HG03520 (cell line): ENCODE results near the gene CHAF1A.

ENCODE experiments used
- ATAC-seq: cut with Tn5 transposase; IDR thresholded peaks from one replicate; pipeline ENCODE4 v1.9.1; 2021; ENCODE audit warnings: mild to moderate bottlenecking, moderate library complexity; ENCODE audit not compliant: unreplicated experiment

CHAF1A gene

DNA sequence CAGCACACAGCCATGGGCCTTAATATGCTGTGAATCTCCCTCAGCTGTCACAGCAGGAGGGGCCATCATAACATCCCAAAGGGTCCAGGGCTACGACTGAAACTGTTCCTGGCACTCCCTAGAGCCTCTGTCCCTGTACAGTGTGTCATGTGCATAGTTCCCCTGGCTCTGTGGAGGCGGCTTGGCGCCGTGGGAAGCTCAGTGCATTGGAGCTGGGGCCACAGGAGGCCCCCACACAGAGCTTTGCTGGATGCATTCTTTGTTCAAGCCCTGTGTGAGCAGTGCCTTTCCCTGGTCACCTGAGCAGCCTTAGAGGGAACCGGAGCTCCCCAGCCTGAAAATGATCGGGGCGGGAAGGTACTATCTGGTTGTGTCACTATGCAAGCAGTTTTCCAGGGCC is 33.8 kb downstream of the CHAF1A start:
- no peak for ATAC-seq

DNA sequence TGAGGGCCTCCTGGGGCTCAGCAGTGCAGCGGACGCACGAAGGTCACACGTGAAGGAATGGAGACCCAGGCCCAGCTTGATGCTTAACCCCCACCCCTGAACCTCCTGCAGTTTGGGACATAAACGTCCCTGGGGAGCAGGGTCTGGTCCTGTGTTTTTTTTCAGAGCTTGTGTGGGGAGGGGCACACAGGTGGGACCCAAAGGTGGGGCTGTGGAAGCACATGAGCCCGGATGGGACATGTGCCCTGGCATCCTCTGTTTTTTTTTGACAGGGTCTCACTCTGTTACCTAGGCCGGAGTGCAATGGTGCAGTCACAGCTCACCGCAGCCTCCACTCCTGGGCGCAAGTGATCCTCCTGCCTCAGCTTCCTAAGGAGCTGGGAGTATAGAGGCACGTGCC is 34.7 kb downstream of the CHAF1A start:
- ATAC-seq = no peak

DNA sequence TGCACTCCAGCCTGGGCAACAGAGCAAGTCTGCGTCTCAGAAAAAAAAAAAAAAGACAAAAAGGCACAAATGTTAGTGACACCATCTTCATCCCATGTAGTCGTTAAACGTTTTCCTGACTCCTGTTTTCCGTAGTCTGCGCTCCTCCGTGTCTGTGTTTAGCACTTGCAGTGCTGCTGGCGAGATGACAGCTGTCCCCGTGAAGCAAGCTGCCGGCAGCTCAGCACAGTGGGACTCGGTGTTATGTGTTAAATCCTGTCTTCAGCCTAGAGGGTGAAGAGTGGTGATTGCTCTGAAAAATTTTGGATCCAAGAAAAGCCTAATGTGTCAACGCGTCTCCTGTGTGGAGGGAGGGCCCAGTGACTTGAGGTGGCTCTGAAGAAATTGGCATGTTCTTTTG is 36.8 kb downstream of the CHAF1A start:
- ATAC-seq = no peak

DNA sequence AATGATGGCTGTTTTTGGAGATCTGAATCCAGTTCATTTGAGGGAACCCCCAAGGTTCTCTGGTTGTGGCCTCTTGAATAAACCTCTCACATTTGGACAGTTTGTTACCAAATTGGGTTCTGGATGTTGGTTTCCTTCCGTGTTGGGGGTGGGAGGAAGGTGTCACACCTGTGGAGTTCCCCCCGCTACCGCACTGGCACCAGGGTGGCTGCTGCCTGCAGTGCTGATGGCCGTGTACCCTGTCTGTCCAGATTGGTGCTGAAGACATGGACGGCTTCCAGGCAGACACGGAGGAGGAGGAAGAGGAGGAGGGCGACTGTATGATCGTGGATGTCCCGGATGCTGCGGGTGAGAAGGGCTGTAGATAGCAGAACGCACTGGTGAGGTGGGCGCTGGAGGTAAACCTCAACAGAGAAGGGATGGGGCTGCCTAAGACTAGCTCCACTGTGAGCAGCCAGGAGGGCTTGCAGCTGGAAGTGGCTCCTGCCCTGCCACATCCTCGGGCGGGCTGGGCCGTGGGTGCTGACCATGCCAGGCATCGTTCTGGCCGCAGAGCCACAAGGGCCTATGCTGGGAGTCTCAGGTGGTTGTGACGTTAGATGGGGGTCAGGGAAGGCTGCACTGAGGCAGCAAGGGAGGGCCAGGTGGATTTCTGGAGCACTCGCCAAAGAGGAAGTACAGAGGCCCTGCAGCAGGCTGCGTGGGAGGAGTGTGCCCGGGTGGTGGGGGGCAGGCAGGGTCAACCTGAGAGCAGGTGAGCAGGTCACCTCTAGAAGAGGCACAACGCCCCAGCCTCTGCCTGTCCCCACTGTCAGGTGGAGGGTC is 39.8 kb downstream of the CHAF1A start:
- no peak for ATAC-seq

DNA sequence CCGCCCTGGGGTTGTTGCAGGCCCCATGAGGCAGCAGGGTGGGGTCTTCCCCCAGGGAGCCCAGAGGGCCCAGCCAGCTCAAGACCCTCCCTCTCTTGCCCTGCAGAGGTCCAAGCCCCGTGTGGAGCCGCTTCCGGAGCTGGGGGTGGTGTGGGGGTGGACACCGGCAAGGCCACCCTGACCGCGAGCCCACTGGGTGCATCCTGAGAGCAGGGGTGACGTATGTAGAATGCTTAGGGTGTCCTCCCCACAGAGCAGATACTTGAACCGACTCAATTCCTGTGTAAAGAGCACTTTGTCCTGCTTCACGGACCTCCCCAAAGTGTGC is 40.3 kb downstream of the CHAF1A start:
- no peak for ATAC-seq

DNA sequence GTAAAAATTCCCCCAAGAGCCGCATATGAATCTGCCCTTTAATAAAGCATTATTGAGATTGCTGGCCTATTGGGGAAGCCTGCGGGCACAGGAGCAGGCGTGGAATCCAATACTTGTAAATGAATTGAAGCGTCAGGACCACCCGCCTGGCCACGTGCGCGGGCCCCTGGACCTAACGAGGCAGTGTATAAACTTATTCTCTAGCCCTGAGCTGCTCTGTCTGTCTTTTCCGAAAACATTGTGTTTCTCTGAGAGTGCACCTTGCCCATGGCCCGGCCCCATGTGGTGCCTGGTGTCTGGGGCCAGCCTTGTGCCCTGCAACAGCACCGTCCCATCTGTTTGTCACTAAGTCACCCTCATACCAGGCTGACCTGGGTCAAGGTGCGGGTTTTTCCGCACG is 40.7 kb downstream of the CHAF1A start:
- ATAC-seq = no peak

DNA sequence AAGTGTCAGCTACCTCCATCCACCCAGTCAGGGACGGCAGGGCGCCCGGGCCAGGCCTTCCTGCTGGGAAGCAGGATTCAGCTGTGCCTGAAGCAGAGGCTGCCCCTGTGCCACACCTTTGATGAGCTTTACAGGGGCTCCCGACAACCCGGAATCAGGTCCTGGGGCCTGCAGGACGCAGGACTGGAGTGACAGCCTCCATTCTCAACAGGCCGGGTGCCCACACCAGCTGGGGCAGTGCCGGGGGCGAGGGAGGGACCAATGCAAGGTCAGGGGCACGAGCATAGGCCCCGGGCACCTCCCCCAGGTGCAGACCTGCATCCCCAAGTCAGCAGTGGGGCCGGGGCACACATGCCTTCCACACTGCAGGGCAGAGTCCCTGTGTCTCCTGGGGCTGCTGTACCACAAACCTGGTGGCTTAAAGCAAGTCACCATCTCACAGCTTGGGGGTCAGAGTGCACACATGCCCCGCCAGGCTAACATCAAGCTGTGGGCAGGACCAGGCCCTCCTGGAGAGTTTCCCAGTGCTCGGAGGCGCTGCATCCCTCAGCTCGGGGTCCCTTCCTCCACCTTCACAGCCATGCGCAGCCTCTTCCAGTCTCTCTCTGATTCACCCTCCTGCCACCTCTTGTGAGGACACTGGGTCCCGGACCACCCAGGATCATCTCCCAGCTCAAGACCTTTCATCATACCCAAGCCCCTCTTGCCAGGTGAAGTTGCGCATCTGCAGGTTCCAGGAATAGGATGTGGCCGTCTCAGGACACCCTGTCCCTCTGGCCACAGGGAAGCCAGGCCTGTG is 41.7 kb downstream of the CHAF1A start:
- ATAC-seq = no peak

DNA sequence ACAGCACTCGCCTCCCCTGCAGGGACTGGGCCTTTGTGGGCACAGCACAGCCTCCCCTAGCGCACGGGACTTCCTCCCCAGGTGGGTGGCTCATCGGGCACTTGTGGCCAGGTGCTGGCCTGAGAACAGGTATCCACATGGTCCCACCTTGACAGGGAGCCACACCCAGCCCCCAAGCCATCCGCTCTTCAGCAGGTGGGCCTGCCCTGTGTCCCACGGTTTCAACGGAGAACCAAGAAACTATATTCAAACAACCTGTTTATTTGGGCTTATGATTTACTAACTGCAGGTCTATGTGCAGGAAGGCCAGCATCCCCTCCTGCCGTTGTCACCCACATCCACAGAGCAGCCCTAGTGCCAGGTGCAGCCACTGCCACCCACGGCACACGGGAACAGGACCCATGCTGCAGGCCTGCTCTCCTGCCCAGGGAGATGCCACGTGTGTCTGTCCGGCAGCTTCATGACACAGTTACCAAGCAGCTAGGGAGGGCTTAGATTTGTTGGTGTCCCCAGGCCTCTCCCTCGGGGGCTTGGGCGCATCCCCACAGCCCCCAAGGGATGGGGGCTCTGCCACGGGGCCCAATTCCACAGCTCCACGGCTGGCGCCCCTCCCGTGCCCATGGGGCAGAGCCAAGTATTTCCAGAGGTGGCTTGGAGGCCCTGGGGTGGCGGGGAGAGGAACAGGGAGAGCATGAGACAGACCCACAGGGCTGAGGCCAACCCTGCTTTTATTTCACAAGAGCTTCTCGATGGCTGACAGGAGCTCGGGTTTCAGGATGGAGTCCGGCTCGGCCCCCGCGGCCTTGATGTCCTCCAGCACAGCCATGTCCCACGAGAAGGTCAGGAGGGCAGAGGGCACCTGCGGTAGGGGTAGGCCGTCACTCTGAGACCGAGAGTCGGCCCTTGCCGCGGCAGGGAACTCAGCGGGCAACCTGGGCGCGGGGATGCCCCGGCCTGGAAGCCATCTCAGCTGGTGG is 42.6 kb downstream of the CHAF1A start:
- no peak for ATAC-seq

DNA sequence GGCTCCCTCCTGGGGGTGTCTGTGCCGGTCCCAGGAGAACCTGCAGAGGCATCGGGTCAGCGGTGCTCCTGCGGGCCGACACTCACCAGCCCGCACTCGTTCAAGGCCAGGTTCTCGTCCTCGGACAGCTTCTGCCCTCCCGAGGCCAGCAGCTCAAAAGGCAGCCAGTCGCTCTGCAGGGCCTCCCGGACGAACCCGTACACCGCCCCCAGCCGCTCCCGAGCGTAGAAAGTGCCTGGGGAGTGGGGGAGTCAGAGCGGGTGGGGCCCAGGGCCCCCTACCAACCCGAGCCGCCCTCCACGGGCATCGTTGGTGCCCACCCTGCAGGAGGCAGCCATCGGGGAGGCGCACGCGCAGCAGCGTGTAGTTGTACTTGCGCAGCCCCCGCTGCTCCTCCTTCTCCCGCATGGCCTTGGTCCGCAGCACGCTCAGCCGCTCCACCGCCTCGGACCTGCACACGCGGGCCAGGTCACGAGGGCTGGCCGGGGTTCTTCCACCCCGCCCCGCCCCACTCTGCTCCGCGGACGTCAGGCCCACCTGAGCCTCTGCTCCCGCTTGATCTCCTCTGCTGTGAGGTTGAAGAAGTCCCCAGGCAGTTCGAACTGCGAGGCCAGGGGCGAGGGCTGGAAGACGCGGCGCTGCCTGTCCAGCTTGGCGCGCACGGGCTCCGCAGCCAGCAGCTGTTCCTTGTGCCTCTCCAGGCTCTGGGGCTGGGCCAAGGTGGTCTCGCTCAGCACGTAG is 43.7 kb downstream of the CHAF1A start:
- no peak for ATAC-seq

DNA sequence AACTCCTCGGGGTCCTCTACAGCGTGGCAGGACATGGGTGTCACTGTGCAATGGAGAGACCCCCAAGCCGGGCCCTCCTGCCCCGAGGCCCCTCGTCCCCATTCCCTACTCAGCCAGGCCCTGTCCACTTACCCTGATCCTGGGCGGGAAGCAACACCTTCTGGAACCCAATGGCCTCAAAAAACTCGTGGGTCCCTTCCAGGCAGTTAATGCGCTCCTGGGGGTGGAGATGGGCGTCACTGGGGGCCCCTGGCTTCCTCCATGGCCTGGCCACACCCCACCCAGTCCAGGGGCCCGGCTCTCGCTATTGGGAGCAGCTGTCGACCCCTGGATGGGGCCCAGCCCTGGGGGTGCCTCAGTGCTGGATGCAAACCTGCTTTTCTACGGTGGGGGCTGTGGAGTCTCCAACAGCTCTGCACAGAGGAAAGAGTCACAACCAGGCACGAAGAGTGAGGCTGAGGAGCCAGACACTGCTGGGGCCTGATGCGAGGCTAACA is 44.3 kb downstream of the CHAF1A start:
- ATAC-seq = no peak

DNA sequence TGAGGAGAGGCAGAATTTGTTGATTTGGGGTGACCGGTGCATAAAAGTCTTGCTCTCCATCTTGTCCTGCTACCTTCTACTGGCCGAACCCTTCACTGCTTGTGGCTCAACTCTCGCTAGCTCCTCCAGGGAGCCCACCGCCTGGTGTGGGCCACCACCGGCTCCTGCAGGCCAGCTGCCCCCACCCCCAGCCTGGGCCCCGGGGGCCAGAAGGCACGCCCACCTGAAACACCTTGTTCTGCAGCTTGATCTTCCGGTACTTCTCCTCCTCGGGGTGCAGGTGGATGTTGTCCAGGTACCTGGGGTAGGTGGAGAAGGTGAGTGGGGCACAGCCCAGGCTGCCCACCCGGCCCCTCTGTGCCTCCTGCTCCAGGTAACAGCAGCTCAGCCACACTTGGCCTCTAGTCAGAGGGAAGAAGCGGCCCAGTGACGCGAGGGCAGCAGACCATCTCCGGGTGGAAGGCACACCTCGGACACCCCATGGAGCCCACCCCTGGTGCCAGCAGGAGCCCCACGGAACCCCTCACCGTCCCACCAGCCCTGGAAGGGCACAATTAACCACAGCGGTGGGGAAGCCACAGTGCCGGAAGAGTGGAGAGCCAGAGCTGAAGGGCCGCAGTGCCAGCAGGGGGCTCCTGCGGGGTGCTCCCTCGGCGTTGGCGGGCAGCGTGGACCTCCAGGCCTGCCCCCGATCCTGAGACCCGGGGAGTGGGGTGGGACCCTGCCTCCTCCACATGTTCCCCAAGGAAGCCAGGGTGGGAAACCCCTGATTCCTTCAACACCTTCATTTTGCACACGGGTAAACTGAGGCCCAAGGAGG is 45.1 kb downstream of the CHAF1A start:
- ATAC-seq = no peak

DNA sequence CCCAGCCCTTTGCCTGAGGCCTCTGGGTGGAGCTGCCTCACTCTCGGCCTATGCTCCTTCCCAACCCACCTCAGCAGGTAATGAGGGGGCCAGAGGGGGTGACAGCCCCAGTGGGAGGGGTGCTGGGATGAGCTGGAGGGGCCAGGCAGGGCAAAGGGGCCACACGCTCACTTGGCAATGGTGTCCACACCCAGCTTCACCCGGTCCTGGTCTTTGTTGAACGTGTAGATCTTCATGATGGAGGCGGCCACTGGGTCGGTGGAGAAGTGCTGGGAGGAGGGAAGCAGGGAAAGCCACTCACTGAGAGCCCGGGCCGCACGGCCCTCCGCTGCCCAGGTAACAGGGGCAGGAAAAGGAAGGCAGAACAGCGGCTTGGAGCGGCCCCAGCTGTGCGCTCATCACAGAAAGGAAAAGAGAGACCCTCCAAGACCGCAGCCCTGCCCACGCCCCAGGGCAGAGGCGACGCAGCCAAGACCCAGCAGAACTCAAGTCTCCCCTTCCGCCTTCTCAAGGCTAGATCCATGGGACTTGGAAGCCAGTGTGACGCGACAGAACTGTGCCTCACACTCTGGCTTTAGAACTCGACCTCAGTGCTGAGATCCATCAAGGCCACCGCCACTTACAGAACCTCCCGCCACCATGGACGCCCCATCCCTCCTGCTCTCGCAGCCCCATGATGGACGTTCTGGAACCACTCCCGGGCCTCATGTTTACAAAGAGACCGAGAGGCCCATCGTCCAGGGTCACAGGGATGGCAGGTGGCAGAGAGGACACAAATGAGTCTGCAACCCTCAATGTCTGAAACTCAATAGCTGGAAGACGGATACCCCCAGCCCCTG is 45.9 kb downstream of the CHAF1A start:
- no peak for ATAC-seq

DNA sequence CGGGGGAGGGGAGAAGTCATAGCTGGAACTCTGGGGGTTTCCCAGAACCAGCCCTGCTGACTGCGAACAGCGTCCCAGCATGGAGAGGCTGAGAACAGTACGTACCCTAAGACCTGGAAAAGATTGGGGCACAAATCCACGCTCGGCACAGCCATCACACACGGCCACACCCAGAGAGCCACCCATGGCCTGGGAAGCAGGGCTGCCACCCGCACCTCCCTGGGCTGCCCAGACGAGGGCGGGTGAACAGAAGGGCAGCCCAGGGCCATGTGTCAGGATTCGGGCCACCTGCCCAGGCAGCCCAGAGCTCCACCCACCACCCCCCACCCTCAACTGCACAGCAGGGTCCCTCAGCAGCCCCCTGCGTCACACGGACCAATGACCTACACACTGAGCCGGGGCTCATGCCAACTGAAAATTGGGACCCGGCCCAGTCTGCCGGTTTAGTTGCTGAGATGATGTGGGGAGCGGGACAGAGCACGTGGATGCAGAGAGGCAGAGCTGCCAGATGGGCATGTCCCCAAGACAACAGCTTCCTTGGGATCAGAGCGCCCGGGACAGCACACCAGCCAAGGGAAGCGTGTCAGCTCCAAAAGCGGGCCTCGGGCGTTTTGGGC is 46.7 kb downstream of the CHAF1A start:
- no peak for ATAC-seq

DNA sequence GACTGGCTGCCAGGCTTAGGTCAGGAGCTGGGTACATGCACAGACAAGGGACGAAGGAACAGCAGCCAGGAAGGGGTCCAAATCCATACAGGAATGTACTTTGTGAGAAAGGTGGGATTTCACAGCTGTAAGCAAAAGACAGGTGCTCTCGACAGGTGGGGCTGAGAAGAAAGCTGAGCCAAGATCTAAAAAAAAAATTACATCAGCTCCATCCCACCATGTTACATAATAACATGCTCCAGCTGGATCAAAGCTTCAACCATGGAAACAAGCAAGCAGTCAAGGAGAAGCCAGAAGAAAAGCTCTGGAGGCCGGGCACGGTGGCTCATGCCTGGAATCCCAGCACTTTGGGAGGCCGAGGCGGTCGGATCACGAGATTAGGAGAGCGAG is 47.2 kb downstream of the CHAF1A start:
- ATAC-seq = no peak

DNA sequence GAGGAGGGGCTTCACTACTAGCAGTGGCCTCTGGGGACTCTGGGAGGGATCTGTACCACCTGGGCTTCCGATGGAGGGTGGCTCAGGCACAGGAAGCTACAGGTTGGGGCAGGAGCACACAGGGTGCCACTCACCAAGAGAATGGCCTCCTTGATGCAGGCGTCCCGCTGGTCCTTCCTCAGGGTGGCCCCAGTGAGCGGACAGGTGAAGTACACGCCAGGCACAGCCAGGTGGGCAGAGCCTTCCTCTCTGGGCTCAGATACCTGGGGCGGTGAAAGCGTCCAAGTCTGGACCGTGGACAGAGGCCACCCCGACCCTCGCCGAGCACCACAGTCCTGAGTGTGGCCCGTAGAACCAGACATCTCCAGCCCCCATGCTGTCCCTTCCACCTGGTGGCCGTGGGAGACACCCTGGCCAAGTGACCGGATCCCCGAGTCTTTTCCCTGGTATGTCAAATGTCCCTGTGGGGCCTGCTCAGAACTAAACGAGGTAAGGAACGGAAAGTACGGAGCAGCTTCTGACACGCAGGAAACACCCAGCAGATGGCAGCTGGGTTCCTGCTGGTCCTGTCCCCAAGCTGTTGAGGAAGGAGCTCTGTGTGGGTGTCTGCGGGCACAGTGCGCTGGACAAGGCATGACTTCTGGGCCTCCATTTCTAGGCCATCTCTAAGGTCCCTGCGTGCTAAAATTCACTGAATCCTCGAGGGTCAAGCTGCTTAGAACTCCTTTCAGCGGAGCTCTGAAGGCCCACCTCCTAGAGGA is 50.0 kb downstream of the CHAF1A start:
- ATAC-seq = no peak

DNA sequence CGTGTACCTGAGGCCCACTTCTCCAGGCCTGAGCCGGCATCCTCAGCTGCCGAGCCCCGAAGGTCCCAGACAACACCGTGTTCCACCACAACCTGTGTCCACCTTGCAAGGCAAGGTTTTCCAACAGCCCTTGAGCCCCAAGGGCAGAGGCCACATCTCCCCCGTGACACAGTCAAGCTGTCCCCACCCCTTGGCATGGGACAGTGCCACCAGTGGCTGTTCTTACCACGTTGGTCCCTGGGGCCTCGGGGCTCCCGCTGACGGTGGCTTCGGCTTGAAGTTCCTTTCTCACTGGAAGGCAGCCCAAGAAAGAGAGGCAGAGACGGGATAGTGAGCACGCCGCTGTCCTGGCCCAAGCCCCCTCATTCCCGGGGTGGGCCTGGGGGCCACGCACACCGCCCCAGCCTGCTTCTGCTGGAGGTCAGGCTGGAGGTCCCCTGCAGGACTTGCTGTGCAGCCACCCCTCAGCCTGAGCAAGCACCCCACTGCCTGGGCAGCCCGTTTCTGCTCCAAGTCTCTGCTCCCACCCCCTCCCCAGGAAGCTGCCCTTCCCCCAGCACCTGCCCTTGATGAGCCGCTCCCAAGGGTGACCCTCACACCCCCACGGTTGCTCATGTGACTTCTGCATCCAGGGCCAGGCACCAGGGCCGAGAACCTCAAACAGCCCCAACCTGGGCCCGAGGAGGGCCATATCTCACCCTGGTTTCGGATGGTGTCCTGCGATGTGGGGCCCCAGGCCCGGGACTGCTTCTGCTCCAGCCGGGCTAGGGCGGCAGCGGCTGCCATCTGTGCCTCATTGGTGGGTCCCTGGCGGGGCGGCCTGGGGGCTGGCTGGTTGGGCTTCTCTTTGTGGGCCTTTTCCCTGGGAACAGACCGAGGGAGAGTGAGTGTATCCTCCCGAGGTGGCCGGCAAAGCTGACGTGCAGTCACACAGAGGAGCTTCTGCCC is 51.1 kb downstream of the CHAF1A start:
- no peak for ATAC-seq
